HEK293 (cell line): ENCODE results near the gene ZFAND3.

Experiments used
- AEBP2 ChIP-seq: fragments of 450-650 bp; formaldehyde crosslinking; IDR thresholded peaks from 2 replicates; pipeline ENCODE4 v1.5.1; 2016; ENCODE audit warnings: missing biosample characterization, missing genetic modification characterization, borderline replicate concordance
- ATF2 ChIP-seq: fragments of 450-650 bp; formaldehyde crosslinking; IDR thresholded peaks from 2 replicates; pipeline ENCODE4 v1.5.1; 2016; ENCODE audit warnings: missing biosample characterization, missing genetic modification characterization, low read depth
- CTCF ChIP-seq: fragments of 450-650 bp; formaldehyde crosslinking; IDR thresholded peaks from 2 replicates; pipeline ENCODE4 v1.5.1; 2016; ENCODE audit warnings: missing biosample characterization, missing genetic modification characterization
- GFI1B ChIP-seq: fragments of 450-650 bp; formaldehyde crosslinking; IDR thresholded peaks from 2 replicates; pipeline ENCODE4 v1.5.1; 2016; ENCODE audit warnings: missing biosample characterization, missing genetic modification characterization
- REST ChIP-seq: fragments of 450-650 bp; formaldehyde crosslinking; IDR thresholded peaks from 2 replicates; pipeline ENCODE4 v1.5.1; 2016; ENCODE audit warnings: missing biosample characterization, missing genetic modification characterization
- WT1 ChIP-seq: fragments of 450-650 bp; formaldehyde crosslinking; IDR thresholded peaks from 2 replicates; pipeline ENCODE4 v1.5.1; 2016; ENCODE audit warnings: missing biosample characterization, missing genetic modification characterization
- ZBTB44 ChIP-seq: fragments of 450-650 bp; IDR thresholded peaks from 2 replicates; pipeline ENCODE4 v1.5.1; 2018; ENCODE audit warnings: missing biosample characterization, mild to moderate bottlenecking, missing genetic modification characterization
- ZNF175 ChIP-seq: fragments of 450-650 bp; formaldehyde crosslinking; IDR thresholded peaks from 2 replicates; pipeline ENCODE4 v1.5.1; 2016; ENCODE audit warnings: missing biosample characterization, missing genetic modification characterization
- ZNF341 ChIP-seq: fragments of 450-650 bp; formaldehyde crosslinking; IDR thresholded peaks from 2 replicates; pipeline ENCODE4; 2016; ENCODE audit warnings: low read depth, missing biosample characterization, missing genetic modification characterization
- ZNF544 ChIP-seq: fragments of 450-650 bp; formaldehyde crosslinking; IDR thresholded peaks from 2 replicates; pipeline ENCODE4 v1.5.0; 2017; ENCODE audit warnings: missing biosample characterization, missing genetic modification characterization
- ZNF776 ChIP-seq: fragments of 450-650 bp; formaldehyde crosslinking; IDR thresholded peaks from 2 replicates; pipeline ENCODE4 v1.5.0; 2017; ENCODE audit warnings: missing biosample characterization, missing genetic modification characterization, borderline replicate concordance
- ZSCAN30 ChIP-seq: fragments of 450-650 bp; IDR thresholded peaks from 2 replicates; pipeline ENCODE4 v1.5.1; 2018; ENCODE audit warnings: missing biosample characterization, mild to moderate bottlenecking, missing genetic modification characterization, moderate library complexity

GRCh38 chr6:37787216-37787615 is 32.3 kb upstream of the ZFAND3 start:
- no peak for TF ChIP-seq CTCF (tag by site-specific recombination)
- TF ChIP-seq ZNF341 (tag by site-specific recombination) = no peak
- TF ChIP-seq GFI1B (tag by site-specific recombination) = no peak
- TF ChIP-seq ZSCAN30 = no peak
- TF ChIP-seq ZBTB44 = no peak
- no peak for TF ChIP-seq ZNF776
- TF ChIP-seq WT1 (tag by site-specific recombination) = no peak
- TF ChIP-seq AEBP2 (tag by site-specific recombination) = no peak
- no peak for TF ChIP-seq REST
- no peak for TF ChIP-seq ZNF544 (tag by site-specific recombination)
- no peak for TF ChIP-seq ATF2 (tag by site-specific recombination)
- TF ChIP-seq ZNF175 (tag by site-specific recombination) = no peak
